KMS-11 (cell line): ENCODE measurements around the gene DNAJC21.

Experiments used
- H2AFZ ChIP-seq: fragments of 200-600 bp; sonication (generic); 2 replicates; pipeline ENCODE4 v1.6.1; 2016; ENCODE audit warnings: antibody characterized with exemption, mixed run types, low read depth
- H3K27ac ChIP-seq: fragments of 200-600 bp; sonication (generic); 2 replicates; pipeline ENCODE4 v1.6.1; 2016; ENCODE audit warnings: mild to moderate bottlenecking, mixed run types
- H3K27me3 ChIP-seq: fragments of 200-600 bp; sonication (generic); 2 replicates; pipeline ENCODE4 v1.6.1; 2017; ENCODE audit warnings: mild to moderate bottlenecking, low read depth, mixed run types, moderate library complexity; ENCODE audit not compliant: insufficient read depth
- H3K36me3 ChIP-seq: fragments of 200-600 bp; sonication (generic); 2 replicates; pipeline ENCODE4 v1.6.1; 2017; ENCODE audit warnings: mild to moderate bottlenecking, mixed run types; ENCODE audit not compliant: insufficient read depth
- H3K4me1 ChIP-seq: fragments of 200-600 bp; sonication (generic); 2 replicates; pipeline ENCODE4 v1.6.1; 2016; ENCODE audit warnings: mild to moderate bottlenecking, low read depth, mixed run types; ENCODE audit not compliant: poor library complexity, severe bottlenecking
- H3K4me2 ChIP-seq: fragments of 200-600 bp; sonication (generic); 2 replicates; pipeline ENCODE4 v1.7.0; 2016; ENCODE audit warnings: mild to moderate bottlenecking, mixed run types
- H3K4me3 ChIP-seq: fragments of 200-600 bp; sonication (generic); IDR thresholded peaks from 2 replicates; pipeline ENCODE4 v1.6.1; 2017; ENCODE audit warnings: low read depth, low read length, mixed read lengths; ENCODE audit not compliant: insufficient read depth
- H3K79me2 ChIP-seq: fragments of 200-600 bp; sonication (generic); 2 replicates; pipeline ENCODE4 v1.6.1; 2016; ENCODE audit warnings: low read depth, mixed run types; ENCODE audit not compliant: insufficient read depth
- H3K9ac ChIP-seq: fragments of 200-600 bp; sonication (generic); 2 replicates; pipeline ENCODE4 v1.6.1; 2016; ENCODE audit warnings: mild to moderate bottlenecking, mixed run types
- H4K20me1 ChIP-seq: fragments of 200-600 bp; sonication (generic); 2 replicates; pipeline ENCODE4 v1.6.1; 2016; ENCODE audit warnings: mild to moderate bottlenecking, mixed run types; ENCODE audit not compliant: insufficient read depth
- CTCF ChIP-seq: fragments of 200-600 bp; sonication (generic); conservative IDR thresholded peaks from 2 replicates; pipeline ENCODE4 v1.6.1; 2017; ENCODE audit warnings: low read depth, mild to moderate bottlenecking, antibody characterized with exemption, low read length, moderate library complexity, mixed read lengths

DNAJC21 gene

GRCh38 chr5:34976347-34976746 lies 47.0 kb downstream of the DNAJC21 start:
- no peaks in the 10 kb centered on the region for H3K36me3 ChIP-seq

GRCh38 chr5:34977934-34978613 lies 48.7 kb downstream of the DNAJC21 start:
- Histone ChIP-seq H4K20me1 (no peaks in the 10 kb centered on the region), H3K4me3 (no peak overlapping the region), H3K27me3 (no peaks in the 10 kb centered on the region), H3K4me1 (no peaks in the 10 kb centered on the region), H3K79me2 (no peaks in the 10 kb centered on the region), H3K9ac (no peak overlapping the region), H3K27ac (no peak overlapping the region), H3K4me2 (no peak overlapping the region), H2AFZ (no peak overlapping the region), H3K36me3 (no peaks in the 10 kb centered on the region)
- TF ChIP-seq CTCF: no peak

More at GRCh38 chr5:34976347-34976746, 47.0 kb downstream of the DNAJC21 start:
- Histone ChIP-seq H3K4me3 (no peak overlapping the region), H3K4me1 (no peaks in the 10 kb centered on the region), H3K27ac (no peak overlapping the region), H4K20me1 (no peaks in the 10 kb centered on the region), H3K27me3 (no peaks in the 10 kb centered on the region), H2AFZ (no peak overlapping the region), H3K9ac (no peak overlapping the region), H3K4me2 (no peak overlapping the region), H3K79me2 (no peaks in the 10 kb centered on the region)
- no peak for TF ChIP-seq CTCF

- no peaks in the 10 kb centered on the region for H4K20me1 ChIP-seq
- H3K36me3 ChIP-seq: no peaks in the 10 kb centered on the region
- no peaks in the 10 kb centered on the region for H3K79me2 ChIP-seq
- H2AFZ ChIP-seq: no peak overlapping the region
- no peak overlapping the region for H3K4me2 ChIP-seq
- no peaks in the 10 kb centered on the region for H3K27me3 ChIP-seq
- TF ChIP-seq CTCF: no peak
- H3K9ac ChIP-seq: no peak overlapping the region
- no peaks in the 10 kb centered on the region for H3K4me1 ChIP-seq
- H3K27ac ChIP-seq: no peak overlapping the region
- no peak overlapping the region for H3K4me3 ChIP-seq
These were observed 49.3 kb downstream of the DNAJC21 start for GRCh38 chr5:34978681-34979080.

GRCh38 chr5:34982823-34983222 lies 53.5 kb downstream of the DNAJC21 start:
- H3K4me1 ChIP-seq: no peaks in the 10 kb centered on the region
- no peak for TF ChIP-seq CTCF
- no peaks in the 10 kb centered on the region for H3K36me3 ChIP-seq

More at GRCh38 chr5:34982823-34983222, 53.5 kb downstream of the DNAJC21 start:
- Histone ChIP-seq H3K4me2 (no peak overlapping the region), H3K79me2 (no peaks in the 10 kb centered on the region), H2AFZ (no peak overlapping the region), H4K20me1 (no peaks in the 10 kb centered on the region), H3K9ac (no peak overlapping the region), H3K27me3 (no peaks in the 10 kb centered on the region), H3K4me3 (no peak overlapping the region), H3K27ac (no peak overlapping the region)
